Panc1 (cell line): ENCODE measurements around the gene KIRREL3.

ENCODE experiments used
- CTCF ChIP-seq: fragments of 450-650 bp; IDR thresholded peaks from 2 replicates; pipeline ENCODE4 v1.5.1; 2017; ENCODE audit warnings: mild to moderate bottlenecking
- POLR2AphosphoS5 ChIP-seq: IDR thresholded peaks from 2 replicates; pipeline ENCODE4 v1.6.1; 2012; ENCODE audit warnings: mild to moderate bottlenecking, low read depth, low read length, moderate library complexity
- SIN3A ChIP-seq: IDR thresholded peaks from 2 replicates; pipeline ENCODE4 v1.6.1; 2012; ENCODE audit warnings: low read depth, mild to moderate bottlenecking, low read length, moderate library complexity, borderline replicate concordance; ENCODE audit not compliant: insufficient read depth

GRCh38 chr11:126484266-126484665 lies 516.3 kb downstream of the KIRREL3 start:
- no peak for TF ChIP-seq CTCF
- TF ChIP-seq POLR2AphosphoS5: no peak
- TF ChIP-seq SIN3A: no peak
